Right renal pelvis (tissue), 4 donors: ENCODE data around the gene TIMD4. TPM values are rescaled to one million over a fixed set of nuclear protein-coding genes. Genes with fewer than 3 reads are reported as not detected.
A peak's percentile ranks its signal among the peaks of the same experiment; 100 is the strongest.
"Not testable (repeated sequence)": the region's sequence is repeated elsewhere in the genome, so short reads cannot be mapped to it uniquely, and the experiment has no call there.

Experiments used
- DNase-seq, 4 donors: peaks; one replicate each; pipeline ENCODE4 v3.0.0-alpha.2; 2013; ENCODE audit warnings: low read depth in 4 of 4, low spot score in 3 of 4, missing footprints in 1 of 4
- polyA plus RNA-seq, 4 donors: library from polyadenylated mRNA; unstranded; fragments of 120-200 nt; gene quantifications; one replicate each; pipeline ENCODE4 v1.2.1, GENCODE V29; 2013; ENCODE audit not compliant: insufficient read length in 4 of 4

Gene TIMD4
- polyA plus RNA-seq: under 1 TPM; 0.37 to 0.77 (median 0.54) TPM

GRCh38 chr5:156963125-156963524 lies at the start of gene TIMD4:
Gene TIMD4, minus strand, starts transcription at chr5:156963226. Its CDS starts 28 bp downstream, at chr5:156963198.
- DNase-seq: no peak

GRCh38 chr5:157006262-157006661 lies 43.2 kb upstream of the TIMD4 start:
- DNase-seq: no peak

GRCh38 chr5:157004893-157005551 lies 42.0 kb upstream of the TIMD4 start:
- no peak for DNase-seq

- DNase-seq: no peak
Observed at GRCh38 chr5:156991714-156992113, 28.7 kb upstream of the TIMD4 start.

- DNase-seq: no peak
Observed at GRCh38 chr5:156984064-156984463, 21.0 kb upstream of the TIMD4 start.

GRCh38 chr5:156981481-156981880 lies 18.5 kb upstream of the TIMD4 start:
- no peak for DNase-seq

- DNase-seq: no peak
Observed at GRCh38 chr5:156974328-156974727, 11.3 kb upstream of the TIMD4 start.

- DNase-seq: no peak
Observed at GRCh38 chr5:156971848-156972525, 9.0 kb upstream of the TIMD4 start.

- DNase-seq: no peak
Observed at GRCh38 chr5:156971415-156971814, 8.4 kb upstream of the TIMD4 start.

- not testable (repeated sequence) for DNase-seq
Observed at GRCh38 chr5:156967386-156967785, 4.4 kb upstream of the TIMD4 start.

GRCh38 chr5:156956321-156956720 lies 6.7 kb downstream of the TIMD4 start:
- no peak for DNase-seq

- DNase-seq: no peak
Observed at GRCh38 chr5:156951359-156951758, 11.7 kb downstream of the TIMD4 start.

GRCh38 chr5:156950716-156951115 lies 12.3 kb downstream of the TIMD4 start:
- no peak for DNase-seq

GRCh38 chr5:156949424-156949823 lies 13.6 kb downstream of the TIMD4 start:
- no peak for DNase-seq

- DNase-seq: no peak
Observed at GRCh38 chr5:156947925-156948324, 15.1 kb downstream of the TIMD4 start.

GRCh38 chr5:156942064-156942463 lies 21.0 kb downstream of the TIMD4 start:
- DNase-seq: no peak

- DNase-seq: not testable (repeated sequence)
Observed at GRCh38 chr5:156940462-156940861, 22.6 kb downstream of the TIMD4 start.

- no peak for DNase-seq
Observed at GRCh38 chr5:156936972-156937371, 26.1 kb downstream of the TIMD4 start.

- DNase-seq: peak in 1 of 4 donors; percentile 2
Observed at GRCh38 chr5:156934450-156935211, 28.4 kb downstream of the TIMD4 start.

GRCh38 chr5:156929366-156929948 lies 33.6 kb downstream of the TIMD4 start:
- DNase-seq: no peak

GRCh38 chr5:156927545-156927944 lies 35.5 kb downstream of the TIMD4 start:
- no peak for DNase-seq
